Occipital lobe (tissue), 2 donors: ENCODE data around the gene OR10H3. TPM values are rescaled to one million over a fixed set of nuclear protein-coding genes. Genes with fewer than 3 reads are reported as not detected.
"Not testable (repeated sequence)": the region's sequence is repeated elsewhere in the genome, so short reads cannot be mapped to it uniquely, and the experiment has no call there.

Source experiments
- DNase-seq: peaks from one replicate; lab custom pipeline; 2025; lab: John Stamatoyannopoulos, UW
- total RNA-seq: library from RNA; depleted of rRNA; stranded (reverse); fragments of >200 nt; gene quantifications from one replicate; pipeline ENCODE4 v1.2.3, GENCODE V29; 2014

Gene OR10H3
- total RNA-seq, 1 donor from 2014 or later, result not detected

DNA sequence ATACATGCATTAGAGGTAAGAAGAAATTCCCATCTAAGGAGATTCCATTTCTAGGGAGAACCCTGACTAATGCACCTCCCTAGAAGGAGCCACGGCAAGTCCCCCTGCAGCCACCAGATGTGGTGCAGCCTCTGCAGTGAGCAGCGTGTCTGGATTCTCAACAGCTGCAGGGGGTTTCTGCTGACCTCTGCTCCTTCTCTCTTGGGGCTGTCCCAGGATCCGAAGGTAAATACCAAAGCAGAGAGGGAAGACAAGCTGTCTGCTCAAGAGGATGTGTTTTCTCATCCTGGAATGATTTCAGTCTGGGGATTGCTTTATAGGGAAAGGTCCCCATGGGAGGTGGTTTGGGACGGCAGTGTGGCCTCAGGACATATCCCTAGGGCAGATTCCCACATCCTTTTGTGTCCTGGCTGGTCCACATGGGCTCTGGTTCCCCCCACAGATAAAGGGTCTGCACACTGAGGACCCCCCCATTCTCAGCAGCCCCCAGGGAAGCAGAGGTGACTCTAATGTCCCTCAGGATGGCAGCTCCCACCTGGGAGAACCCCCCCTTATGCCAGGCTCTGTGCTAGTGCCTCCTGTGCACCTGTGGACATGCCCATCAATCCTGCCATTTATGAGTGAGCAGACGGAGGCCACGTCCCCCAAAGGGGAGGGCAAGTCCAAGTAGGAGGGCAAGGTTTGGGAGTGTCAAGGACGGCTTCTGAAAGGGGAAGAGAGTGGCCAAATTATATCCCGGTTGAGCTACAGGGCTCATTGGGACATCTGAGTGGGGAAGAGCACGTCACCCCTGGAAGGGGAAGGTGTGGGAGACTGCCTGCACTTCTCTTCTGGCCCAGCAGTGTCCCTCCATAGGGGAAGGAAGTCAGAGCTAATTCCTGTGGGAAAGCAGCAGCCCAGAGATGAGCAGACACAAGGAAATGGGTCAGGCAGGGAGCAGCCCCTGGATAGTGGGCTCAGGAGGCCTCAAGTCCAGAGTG is 39.5 kb downstream of the OR10H3 start:
- DNase-seq, result no peak

DNA sequence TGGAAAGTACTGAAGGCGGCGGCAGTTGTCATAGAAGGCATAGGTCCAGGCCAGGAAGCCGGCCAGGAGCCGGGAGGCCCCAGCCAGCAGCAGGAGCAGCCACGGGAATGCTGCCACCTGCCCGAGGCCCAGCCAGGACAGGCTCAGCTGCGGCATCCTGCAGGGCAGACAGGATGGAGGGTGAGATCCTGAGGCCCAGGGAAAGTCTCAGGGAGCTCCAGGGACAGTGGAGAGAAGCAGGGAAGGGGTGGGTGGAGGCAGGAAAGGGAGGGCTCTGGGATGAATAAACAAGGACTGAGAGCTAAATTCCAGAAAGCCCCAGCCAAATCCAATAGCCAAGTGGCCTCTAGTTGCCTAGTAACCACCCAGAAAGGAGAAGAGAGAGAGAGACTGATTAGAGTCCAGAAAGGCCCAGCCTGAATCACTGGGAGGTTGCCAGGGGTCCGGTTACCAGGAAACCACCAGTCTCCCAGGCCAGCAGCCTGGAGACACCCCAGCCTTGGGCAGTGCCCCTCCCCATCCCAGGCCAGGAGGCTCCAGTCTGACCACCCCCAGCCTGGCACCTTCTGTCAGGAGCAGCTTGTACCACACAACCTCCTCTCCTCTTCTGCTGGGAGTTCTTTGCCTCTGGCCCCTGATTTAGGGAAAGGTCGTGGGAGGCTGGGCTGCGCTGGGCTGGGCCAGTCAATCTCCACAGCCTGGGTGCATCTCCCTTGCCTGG is 42.1 kb downstream of the OR10H3 start:
- peak; percentile 62 for DNase-seq

DNA sequence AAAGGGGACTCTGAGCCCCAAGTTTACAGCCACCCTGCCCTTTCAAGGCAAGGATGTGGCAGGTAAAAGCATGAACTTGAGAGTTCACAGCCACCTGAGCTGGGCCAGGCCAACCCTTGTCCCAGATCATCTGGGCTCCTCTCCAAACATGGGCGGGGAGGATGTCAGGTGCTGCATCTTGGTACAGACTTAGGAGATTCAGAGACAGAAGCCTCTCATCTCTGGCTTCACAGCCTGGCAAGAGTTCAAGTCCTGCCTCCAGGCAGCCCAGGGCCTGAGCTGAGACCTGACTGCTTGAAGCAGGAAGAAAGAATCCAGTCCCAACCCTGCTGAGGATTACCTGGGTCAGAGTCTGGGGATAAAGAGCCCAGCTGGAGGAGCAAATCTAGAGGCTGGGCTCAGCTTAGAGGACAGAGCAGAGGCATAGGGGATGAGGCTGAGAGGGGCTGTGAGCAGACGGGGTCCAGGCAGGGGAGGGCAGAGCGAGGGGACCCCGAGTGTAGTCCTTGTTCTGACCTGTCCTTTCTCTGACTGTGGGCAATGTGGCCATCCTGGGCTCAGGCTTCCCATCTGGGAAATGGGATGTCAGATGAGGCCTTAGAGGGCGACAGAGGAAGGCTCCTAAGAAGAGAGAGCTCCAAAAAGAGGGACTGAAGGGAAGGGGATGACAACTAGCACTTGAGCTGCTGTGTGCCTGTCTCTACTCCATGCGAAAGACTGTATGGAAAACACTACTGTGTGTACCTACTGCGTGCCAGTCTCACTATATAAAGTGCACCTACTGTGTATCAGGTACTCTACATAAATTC is 43.0 kb downstream of the OR10H3 start:
- DNase-seq, result no peak

DNA sequence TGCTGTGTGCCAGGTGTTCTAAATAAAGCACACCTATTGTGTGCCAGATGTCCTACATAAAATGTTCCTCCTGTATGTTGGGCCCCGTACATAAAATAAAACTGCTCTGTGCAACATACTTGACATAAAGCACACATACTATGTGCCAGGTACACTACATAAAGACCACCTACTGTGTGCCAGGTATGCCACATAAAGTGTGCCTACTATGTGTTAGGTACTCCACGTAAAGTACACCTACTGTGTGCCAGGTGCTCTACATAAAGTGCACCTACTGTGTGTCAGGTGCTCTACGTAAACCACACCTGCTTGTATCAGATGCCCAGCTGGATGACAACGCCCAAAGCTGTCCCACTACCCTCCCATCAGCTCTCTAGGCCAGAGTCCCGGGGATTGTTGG is 43.9 kb downstream of the OR10H3 start:
- no peak for DNase-seq

DNA sequence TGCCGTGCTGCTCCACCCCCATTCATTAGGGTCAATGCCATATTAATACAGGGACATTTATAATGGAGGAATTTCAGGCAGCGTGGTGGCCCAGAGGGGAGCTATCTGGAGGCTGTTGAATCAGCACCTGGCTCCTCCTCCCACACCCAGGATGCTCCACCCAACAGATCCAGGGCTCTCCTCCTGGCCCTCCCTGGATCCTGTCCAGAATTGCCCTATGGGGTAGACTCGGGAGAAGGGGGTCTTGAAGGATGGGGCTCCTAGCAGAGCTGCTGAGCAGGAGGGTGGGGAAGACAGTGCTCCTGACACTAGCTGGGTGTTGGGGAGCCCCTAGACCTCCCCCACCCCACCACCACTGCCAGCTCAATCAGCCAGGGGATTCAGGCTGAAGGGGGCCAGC is 44.4 kb downstream of the OR10H3 start:
- DNase-seq, result no peak

DNA sequence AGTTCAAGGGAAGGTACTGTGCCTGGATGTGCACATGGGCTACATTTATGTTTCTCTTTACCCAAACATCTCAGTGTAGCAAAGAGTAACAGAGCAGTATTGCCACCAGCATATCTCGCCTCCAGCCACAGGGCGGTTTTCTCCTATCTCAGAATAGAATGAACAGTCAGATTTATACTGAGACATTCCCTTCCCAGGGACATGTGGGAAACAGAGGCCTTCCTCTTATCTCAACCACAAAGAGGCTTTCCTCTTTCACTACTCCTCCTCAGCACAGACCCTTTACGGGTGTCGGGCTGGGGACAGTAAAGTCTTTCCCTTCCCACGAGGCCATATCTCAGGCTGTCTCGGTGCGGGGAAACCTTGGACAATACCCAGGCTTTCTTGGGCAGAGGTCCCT is 45.1 kb downstream of the OR10H3 start:
- DNase-seq, result not testable (repeated sequence)

DNA sequence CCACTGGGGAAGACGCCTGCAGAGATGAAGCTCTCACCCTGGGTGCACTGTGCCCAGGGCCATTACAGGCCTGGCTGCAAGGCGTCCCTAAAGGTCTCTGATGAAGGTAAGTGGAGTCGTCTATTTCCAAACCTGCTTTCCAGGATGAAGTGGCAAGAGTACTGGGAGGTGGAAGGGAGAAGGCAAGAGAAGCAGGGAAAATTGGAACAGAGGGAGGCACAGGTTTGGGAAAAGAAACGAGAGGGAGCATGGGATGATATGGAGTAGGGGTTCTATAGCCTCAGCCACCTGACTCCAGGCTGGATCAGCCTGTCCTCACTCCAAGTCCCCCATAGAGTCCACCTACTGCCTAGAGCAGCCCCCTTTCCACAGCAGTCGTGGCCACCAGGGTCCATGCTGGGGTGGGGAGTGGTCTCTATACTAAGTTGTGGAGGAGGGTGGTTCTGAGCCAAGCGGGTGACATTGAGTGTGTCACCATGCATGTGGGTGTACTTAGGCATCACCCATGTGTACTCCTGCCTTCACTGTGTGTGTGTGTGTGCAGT is 49.9 kb downstream of the OR10H3 start, which contains the start of gene OR10H5:
TSS of gene OR10H5 (plus strand) at position 51 of the 545 bp plus-strand sequence. CDS start 6,388 bp downstream, outside the sequence.
- DNase-seq, result no peak

DNA sequence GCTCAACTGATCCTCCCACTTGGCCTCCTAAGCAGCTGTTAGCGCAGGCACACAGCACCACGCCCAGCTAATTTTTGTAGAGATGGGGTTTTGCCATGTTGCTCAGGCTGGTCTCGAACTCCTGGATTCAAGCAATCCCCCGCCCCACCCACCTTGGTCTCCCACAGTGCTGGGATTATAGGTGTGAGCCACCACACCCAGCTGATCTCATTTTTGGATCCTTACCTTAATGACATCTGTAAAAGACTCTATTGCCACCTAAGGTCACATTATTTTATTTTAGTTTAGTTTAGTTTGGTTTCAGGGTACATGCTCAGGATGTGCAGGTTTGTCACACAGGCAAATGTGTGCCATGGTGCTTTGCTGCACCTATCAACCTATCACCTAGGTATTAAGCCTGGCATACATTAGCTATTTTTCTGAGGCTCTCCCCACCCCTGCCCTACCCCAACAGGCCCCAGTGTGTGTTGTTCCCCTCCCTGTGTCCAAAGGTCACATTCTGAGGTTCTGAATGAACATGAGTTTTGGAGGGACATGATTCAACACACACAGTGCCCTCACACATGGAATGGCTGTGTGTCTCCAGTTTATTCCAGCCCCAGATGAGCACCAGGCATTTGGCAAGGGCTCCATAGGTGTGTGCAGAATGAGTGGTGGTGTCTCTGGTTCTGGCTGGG is 50.9 kb downstream of the OR10H3 start:
- no peak for DNase-seq

DNA sequence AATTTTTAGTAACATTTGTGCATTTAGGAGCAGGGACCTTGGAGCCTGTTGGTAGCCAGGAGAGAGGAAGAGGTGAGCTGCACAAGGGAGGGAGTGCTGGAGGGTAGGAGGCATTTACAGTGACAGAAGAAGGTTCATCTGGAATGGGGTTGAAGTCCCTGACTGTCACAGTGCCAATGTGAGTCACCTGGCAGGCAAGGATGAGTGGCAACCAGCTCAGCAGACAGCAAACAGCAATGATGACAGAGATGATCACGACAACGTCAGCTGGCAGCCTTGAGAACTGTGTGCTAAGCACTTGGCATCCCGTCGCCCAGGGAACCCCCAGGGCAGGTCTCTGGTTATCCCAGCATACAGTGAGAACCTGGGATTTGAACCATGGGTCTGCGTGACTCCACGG is 52.3 kb downstream of the OR10H3 start:
- DNase-seq, result no peak

Other genes starting within 250 kb of the OR10H3 start
- gene CYP4F22, start 229.5 kb upstream of the OR10H3 start, total RNA-seq, result not detected
- not detected for gene CYP4F8, start 122.8 kb upstream of the OR10H3 start, total RNA-seq
- gene CYP4F3, start 97.1 kb upstream of the OR10H3 start, total RNA-seq, result 0.16 TPM
- not detected for gene CYP4F12, start 64.9 kb upstream of the OR10H3 start, total RNA-seq
- gene OR10H2, start 10.0 kb upstream of the OR10H3 start, total RNA-seq, result not detected
- not detected for gene OR10H5, start 49.7 kb downstream of the OR10H3 start, total RNA-seq
- gene OR10H1, start 77.7 kb downstream of the OR10H3 start, total RNA-seq, result not detected
- gene CYP4F2, start 160.1 kb downstream of the OR10H3 start, total RNA-seq, result not detected
- gene CYP4F11, start 196.5 kb downstream of the OR10H3 start, total RNA-seq, result 0.16 TPM
- not detected for gene OR10H4, start 211.0 kb downstream of the OR10H3 start, total RNA-seq